Measurements from ENCODE around the gene SAMD14. TPM values are rescaled to one million over a fixed set of nuclear protein-coding genes. Genes with fewer than 3 reads are reported as not detected.
A peak's percentile ranks its signal among the peaks of the same experiment; 100 is the strongest.

Gene SAMD14
- total RNA-seq, 6 donors from 2014 or later, result 0.49 to 16.8 (median 5.6) TPM

- peaks cover 0 to 27% (median 17%) of the 10 kb centered on the region in 4 donors for H3K36me3 ChIP-seq
- peak overlapping the region in 3 of 4 donors; percentile 3 to 86 (median 82) for H3K27ac ChIP-seq
- DNase-seq (no peak), ATAC-seq (ENCODE audit: low FRiP score in 2 of 2) (no peak)
- no peaks in the 10 kb centered on the region for H3K9me3 ChIP-seq
- peaks cover 14 to 38% (median 28%) of the 10 kb centered on the region in 4 donors for H3K4me1 ChIP-seq
- WGBS, 2 donors, result 81% methylated on average over 3 of the region's 3 CpGs; no CpG with 5 or more reads in 1 of the 2 donors
- no peaks in the 10 kb centered on the region for H3K27me3 ChIP-seq
- TF ChIP-seq CTCF (IDR thresholded peaks at IDR 0.05), result no peak
- TF ChIP-seq POLR2AphosphoS5 (IDR thresholded peaks at IDR 0.05), result no peak
- no peak for TF ChIP-seq POLR2A (IDR thresholded peaks at IDR 0.05)
- peak overlapping the region in 1 of 4 donors; percentile 75 for H3K4me3 ChIP-seq
These were observed 33.2 kb downstream of the SAMD14 start for GRCh38 chr17:50096758-50097157.

- peaks cover 14 to 32% (median 22%) of the 10 kb centered on the region in 4 donors for H3K4me1 ChIP-seq
- WGBS, 2 donors, result 13 to 22% methylated on average over 1 to 6 of the region's 6 CpGs
- no peaks in the 10 kb centered on the region for H3K27me3 ChIP-seq
- DNase-seq (no peak), ATAC-seq (ENCODE audit: low FRiP score in 2 of 2) (no peak)
- peaks cover 0 to 32% (median 20%) of the 10 kb centered on the region in 4 donors for H3K36me3 ChIP-seq
- no peaks in the 10 kb centered on the region for H3K9me3 ChIP-seq
- TF ChIP-seq POLR2AphosphoS5 (IDR thresholded peaks at IDR 0.05) (no peak), EP300 (IDR thresholded peaks at IDR 0.05) (no peak), CTCF (IDR thresholded peaks at IDR 0.05) (no peak)
- peak overlapping the region; percentile 57 to 90 (median 84) for H3K27ac ChIP-seq
- peak overlapping the region; percentile 11 to 98 (median 78) for H3K4me3 ChIP-seq
These were observed 33.9 kb downstream of the SAMD14 start for GRCh38 chr17:50096092-50096491.

GRCh38 chr17:50095626-50096037, 34.3 kb downstream of the SAMD14 start:
- 1 to 2% methylated on average over 12 of the region's 12 CpGs for WGBS, 2 donors
- Histone ChIP-seq H3K4me1 (peaks cover 13 to 27% (median 17%) of the 10 kb centered on the region in 4 donors), H3K27ac (peak overlapping the region; percentile 57 to 90 (median 84)), H3K4me3 (peak overlapping the region; percentile 75 to 98 (median 88)), H3K9me3 (no peaks in the 10 kb centered on the region), H3K27me3 (no peaks in the 10 kb centered on the region), H3K36me3 (peaks cover 0 to 32% (median 22%) of the 10 kb centered on the region in 4 donors)
- TF ChIP-seq POLR2AphosphoS5 (IDR thresholded peaks at IDR 0.05) (no peak), POLR2A (IDR thresholded peaks at IDR 0.05) (no peak), CTCF (IDR thresholded peaks at IDR 0.05) (no peak), EP300 (IDR thresholded peaks at IDR 0.05) (no peak)
- DNase-seq (no peak), ATAC-seq (ENCODE audit: low FRiP score in 2 of 2) (no peak)

- peaks cover 13 to 23% (median 17%) of the 10 kb centered on the region in 4 donors for H3K4me1 ChIP-seq
These were observed 35.0 kb downstream of the SAMD14 start, which contains the start of gene PDK2 for GRCh38 chr17:50094753-50095619. Gene PDK2, plus strand, starts transcription at chr17:50095351. Its CDS starts 85 bp downstream, at chr17:50095436.

More at GRCh38 chr17:50094753-50095619, 35.0 kb downstream of the SAMD14 start, which contains the start of gene PDK2:
- peak in 3 of 6 experiments; percentile 13 to 59 (median 32) for TF ChIP-seq CTCF (IDR thresholded peaks at IDR 0.05)
- peak in 2 of 4 donors; percentile 41 to 73 for TF ChIP-seq POLR2A (IDR thresholded peaks at IDR 0.05)
- peak in 1 of 2 donors; percentile 72 for TF ChIP-seq POLR2AphosphoS5 (IDR thresholded peaks at IDR 0.05)
- TF ChIP-seq EP300 (IDR thresholded peaks at IDR 0.05), result peak in 1 of 4 donors; percentile 12
- peak; percentile 97 for ATAC-seq (ENCODE audit: low FRiP score in 2 of 2)
- Histone ChIP-seq H3K27ac (peak within 1 kb of the TSS; percentile 57 to 90 (median 84)), H3K27me3 (no peaks in the 10 kb centered on the region), H3K9me3 (no peaks in the 10 kb centered on the region), H3K36me3 (peaks cover 0 to 38% (median 24%) of the 10 kb centered on the region in 4 donors), H3K4me3 (peak within 1 kb of the TSS; percentile 75 to 98 (median 88))
- WGBS, 2 donors, result 0 to 1% methylated on average over 38 to 59 of the region's 68 CpGs
- peak; percentile 97 for DNase-seq

Data from upper lobe of left lung (tissue), 6 donors.